SIG-M5 (cell line): Measurements from ENCODE around the gene RGS3.
"Not testable (repeated sequence)": the region's sequence is repeated elsewhere in the genome, so short reads cannot be mapped to it uniquely, and the experiment has no call there.

Experiments
- DNase-seq: peaks from one replicate; lab custom pipeline; 2025; lab: John Stamatoyannopoulos, UW

Gene RGS3

DNA sequence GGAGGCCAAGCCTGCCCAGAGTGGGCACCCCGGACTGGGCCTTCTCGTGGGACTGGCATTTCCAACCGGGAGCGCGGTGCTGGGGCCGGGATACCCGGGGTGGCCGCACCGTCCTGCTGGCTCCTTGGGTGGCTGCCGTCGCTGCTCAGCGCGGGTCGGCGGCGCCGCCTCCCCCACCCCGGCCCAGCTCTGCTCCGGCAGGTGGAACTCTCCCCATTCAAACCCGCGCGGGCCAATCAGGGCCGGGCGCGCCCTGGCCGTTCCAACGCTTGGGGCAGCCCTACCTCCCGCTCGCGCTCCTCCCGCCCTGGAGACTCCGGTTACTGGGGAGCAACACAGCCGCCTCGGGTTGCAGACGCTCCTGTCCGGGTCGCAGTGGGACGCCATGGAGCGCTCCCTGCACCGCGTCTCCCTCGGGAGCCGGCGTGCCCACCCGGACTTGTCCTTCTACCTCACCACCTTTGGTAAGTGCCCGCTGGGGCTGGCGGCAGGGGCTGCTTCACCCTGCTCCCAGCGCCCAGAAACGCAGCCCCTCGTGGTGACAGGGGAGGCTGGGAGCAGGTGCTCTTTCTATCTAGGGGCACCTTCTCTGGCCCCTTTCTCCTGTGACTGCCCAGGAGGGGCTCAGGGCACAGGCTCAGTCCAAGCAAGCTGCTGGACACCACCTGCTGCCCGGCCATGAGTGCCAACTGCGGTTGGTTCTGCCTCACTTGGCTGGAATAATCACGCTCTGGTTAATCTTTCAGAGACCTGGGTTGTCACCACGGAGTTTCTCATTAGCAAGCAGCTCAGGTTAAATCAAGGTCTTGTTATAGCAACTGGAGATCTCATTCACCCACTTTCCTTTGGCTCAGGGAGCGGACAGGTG, at the start of gene RGS3:
TSS of gene RGS3 (plus strand) at position 310 of the 868 bp plus-strand sequence. CDS start at position 386, 76 bp downstream.
- no peak for DNase-seq

- DNase-seq: no peak
These were observed 47.3 kb upstream of the RGS3 start for GRCh38 chr9:113416149-113416721.

DNA sequence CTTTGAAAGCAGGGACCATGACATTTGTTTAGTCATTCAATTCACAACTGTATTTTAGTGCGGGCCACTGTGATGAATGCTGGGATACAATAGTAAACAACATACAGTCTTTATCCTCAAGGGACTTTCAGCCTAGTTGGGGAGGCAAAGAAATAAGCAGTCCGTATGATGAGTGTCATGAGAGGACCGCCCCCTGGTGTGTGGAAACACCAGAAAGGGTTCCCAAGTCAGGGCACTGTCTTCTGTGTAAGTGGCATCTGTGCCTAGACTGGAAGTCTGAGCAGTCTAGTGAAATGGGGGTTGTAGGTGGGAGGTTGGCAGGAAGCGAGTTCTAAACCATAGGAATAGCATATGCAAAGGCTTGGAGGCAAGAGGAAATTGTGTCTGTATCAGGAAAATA, 46.2 kb upstream of the RGS3 start:
- no peak for DNase-seq

DNA sequence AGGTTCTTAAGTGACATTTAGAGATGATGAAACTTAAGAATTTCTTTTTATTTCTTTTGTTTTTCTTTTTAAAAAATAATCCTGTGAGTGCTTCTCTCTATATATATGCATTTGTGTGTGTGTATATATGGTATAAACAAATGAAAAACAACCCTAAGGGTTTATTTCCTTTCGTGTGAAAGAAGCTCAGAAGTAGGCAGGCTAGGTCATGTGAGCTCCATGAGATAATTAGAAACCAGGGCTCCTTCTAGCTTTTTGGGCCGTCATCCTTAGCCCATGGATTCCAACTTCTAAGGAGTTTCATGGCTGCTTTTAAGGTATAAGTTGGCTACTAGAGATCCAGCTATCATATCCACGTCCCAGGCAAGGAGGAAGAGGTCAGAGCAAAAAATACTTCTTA, 41.8 kb upstream of the RGS3 start:
- DNase-seq: no peak

GRCh38 chr9:113425072-113425471, 38.5 kb upstream of the RGS3 start:
- DNase-seq: no peak

- DNase-seq: no peak
These were observed 36.8 kb upstream of the RGS3 start for GRCh38 chr9:113426701-113427100.

DNA sequence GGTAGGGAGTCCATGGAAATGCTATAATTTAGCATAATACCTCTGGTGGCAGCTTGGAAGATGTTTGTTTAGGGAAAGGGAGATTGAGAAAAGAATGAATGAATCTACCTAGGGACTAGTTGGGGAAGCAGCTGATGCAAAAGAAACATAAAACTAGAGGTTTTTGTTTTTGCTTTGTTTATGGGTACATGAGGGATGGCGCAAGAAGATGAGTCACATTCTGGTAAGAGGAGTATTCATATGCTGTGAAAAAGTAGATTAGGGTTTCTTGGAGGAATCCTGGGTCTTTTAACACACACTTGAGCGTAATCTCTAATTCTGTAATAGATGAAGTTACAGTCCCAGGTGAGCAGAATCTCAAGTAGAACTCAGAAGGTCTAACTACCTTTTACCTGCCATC, 35.9 kb upstream of the RGS3 start:
- no peak for DNase-seq

- no peak for DNase-seq
These were observed 35.4 kb upstream of the RGS3 start for GRCh38 chr9:113428062-113428615.

- DNase-seq: no peak
These were observed 32.3 kb upstream of the RGS3 start for GRCh38 chr9:113431191-113431590.

GRCh38 chr9:113436728-113437515, 26.6 kb upstream of the RGS3 start:
- no peak for DNase-seq

- not testable (repeated sequence) for DNase-seq
These were observed 25.8 kb upstream of the RGS3 start for GRCh38 chr9:113437716-113438115.

DNA sequence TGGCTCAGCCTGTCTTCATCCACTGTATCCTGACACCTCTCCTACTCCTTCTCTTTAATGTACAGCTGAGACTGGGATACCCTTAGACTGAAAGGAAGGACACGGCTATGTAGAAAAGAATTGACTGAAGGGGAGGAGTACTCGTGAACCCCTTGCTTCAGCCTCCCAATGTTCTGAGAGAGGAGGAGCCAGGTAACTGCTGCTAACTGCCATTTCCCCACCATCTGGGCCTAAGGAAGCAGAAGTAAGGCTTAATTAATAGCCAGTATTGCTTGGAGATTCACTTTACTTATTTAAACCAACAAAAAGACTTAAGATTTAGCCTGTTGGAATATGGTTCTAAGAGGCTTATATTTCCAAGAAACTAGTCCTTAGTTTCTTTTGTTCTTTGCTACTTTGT, 18.8 kb upstream of the RGS3 start:
- no peak for DNase-seq

- no peak for DNase-seq
These were observed 17.2 kb upstream of the RGS3 start for GRCh38 chr9:113446323-113446740.

GRCh38 chr9:113449376-113449775, 14.2 kb upstream of the RGS3 start:
- DNase-seq: no peak

GRCh38 chr9:113452113-113452605, 11.4 kb upstream of the RGS3 start:
- no peak for DNase-seq

DNA sequence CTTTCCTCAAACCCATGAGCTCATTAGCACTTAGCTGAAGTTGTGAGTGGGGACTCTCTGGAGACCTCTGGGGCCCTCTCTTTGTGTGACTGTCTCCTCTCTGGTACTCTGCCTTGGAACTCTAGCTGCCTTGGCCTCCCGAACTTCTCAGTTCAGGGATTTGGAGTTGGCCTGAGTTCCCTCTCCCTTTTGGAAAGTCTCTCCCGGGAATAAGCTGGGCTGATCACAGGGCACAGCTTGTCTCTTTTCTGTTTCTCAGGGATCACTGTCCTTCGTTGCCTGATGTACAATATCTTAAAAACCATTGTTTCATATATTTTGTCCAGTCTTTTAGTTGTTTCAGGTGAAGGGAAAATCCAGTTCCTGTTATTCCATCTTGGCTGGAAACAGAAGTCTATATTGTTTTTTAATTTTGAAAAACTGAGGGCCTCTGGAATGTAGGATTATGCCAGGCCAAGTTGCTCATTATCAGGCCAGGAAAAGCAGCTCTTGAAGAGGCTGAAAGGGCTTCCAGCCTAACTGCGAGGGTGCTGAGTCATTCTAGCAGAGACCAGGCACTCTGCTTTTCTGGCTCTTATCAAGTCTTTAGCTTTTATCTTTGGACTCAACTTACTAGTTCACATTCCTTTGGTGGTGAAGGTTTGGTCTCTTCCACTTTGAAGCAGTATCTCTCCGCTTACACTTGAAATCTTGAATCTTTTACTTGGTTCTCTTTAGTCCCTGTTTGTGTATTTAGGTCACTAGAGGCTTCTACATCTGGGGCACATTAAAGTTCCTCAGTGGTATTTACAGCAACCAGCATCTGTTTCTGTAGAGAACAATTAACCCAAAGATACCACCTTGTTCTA, 8.4 kb upstream of the RGS3 start:
- DNase-seq: no peak

GRCh38 chr9:113456235-113456634, 7.3 kb upstream of the RGS3 start:
- DNase-seq: no peak

DNA sequence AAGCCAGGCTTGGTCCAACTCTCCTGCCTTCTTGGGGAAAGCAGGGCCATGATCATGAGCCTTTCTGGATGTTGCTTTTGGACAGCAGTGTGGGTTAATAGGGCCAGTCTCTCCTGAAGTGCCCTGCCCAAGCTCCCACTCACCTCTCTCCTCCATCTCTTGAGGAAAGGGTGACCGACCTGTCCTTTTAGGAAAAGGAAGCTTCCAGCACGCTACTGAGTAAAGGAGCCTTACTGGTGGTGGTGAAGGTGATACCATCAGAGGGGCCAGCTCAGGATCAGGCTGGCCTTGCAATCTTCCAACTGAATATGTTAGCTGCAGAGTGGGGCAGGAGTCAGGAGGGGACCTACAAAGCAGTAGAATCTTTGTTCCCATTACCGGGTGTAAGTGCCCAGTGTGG, 2.2 kb upstream of the RGS3 start:
- no peak for DNase-seq

DNA sequence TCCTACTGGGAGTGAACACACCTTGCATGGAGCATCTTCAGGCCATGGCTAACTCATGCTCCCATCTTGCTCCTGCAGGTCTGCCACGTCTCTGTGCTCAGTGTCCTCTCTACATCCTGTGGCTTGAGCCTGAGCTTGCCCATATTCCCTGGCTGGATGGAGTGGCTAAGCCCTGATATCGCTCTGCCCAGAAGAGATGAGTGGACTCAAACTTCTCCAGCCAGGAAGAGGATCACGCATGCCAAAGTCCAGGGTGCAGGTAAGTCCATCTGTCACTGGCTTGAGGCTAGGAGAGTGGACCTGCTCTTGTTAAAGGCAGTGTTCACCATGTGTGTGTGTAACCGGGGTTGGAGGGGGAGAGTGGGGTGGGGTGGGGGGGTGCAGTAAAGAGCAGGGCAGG, 1.6 kb upstream of the RGS3 start:
- no peak for DNase-seq

GRCh38 chr9:113462781-113463286, 693 bp upstream of the RGS3 start:
- DNase-seq: no peak

DNA sequence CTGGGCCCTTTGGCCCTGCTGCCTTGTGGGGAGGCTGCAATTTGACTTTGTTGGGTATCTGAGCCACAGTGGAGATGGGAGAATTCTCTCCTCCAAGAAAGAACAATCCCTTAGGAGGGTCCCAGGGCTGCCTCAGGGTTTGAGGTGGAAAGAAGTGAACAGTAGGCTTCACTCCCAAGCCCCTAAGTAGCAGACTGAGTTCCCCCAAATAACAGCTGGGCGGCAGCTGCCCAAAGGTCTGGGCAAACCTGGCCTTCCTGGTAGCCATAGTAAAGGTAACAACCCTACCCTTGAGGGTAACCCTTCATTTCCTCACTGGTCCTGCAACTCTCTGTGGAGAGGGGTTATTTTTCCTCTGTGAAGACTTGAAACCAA, 746 bp downstream of the RGS3 start:
- DNase-seq: no peak
